ENCODE results near the gene RHOC. TPM values are rescaled to one million over a fixed set of nuclear protein-coding genes. Genes with fewer than 3 reads are reported as not detected.

RHOC gene
- total and polyA plus RNA-seq, 2 experiments from 2014 or later: 65.4 to 76.7 TPM

DNA sequence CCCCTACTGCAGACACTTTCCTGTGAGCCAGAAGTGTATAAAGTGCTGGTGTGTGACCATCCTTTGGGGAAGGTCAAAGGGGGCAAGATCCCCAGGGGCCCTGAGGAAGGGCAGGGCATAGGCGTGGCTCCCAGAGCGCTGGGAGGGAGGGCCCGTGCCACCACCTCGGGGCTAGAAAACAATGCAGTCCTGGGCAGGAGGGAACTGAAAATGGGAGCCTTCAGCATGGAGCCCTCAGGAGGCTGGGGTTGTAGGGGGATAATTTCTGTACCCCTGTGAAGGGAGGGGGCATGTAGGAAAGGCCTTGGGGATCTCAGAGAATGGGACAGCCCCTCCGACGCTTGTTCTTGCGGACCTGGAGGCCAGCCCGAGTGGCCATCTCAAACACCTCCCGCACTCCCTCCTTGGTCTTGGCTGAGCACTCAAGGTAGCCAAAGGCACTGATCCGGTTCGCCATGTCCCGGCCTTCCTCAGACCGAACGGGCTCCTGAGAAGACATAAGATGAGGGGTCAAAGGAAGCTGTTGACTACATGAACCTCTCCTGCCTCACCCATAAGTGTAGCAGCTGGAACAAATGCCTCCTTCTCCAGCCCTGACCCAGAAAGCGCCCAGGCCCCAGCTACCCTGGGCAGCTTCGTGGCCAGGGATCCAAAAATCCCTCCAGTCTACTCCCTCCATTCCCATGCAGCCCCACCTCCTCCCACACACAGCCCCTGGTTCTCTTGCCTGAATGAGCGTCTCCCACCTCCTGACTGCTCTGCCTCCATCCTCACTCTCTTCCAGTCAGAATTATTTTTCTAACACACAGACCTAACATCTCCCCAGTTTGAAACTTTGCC is 5.5 kb downstream of the RHOC start:
- TF ChIP-seq, protein P1, sequence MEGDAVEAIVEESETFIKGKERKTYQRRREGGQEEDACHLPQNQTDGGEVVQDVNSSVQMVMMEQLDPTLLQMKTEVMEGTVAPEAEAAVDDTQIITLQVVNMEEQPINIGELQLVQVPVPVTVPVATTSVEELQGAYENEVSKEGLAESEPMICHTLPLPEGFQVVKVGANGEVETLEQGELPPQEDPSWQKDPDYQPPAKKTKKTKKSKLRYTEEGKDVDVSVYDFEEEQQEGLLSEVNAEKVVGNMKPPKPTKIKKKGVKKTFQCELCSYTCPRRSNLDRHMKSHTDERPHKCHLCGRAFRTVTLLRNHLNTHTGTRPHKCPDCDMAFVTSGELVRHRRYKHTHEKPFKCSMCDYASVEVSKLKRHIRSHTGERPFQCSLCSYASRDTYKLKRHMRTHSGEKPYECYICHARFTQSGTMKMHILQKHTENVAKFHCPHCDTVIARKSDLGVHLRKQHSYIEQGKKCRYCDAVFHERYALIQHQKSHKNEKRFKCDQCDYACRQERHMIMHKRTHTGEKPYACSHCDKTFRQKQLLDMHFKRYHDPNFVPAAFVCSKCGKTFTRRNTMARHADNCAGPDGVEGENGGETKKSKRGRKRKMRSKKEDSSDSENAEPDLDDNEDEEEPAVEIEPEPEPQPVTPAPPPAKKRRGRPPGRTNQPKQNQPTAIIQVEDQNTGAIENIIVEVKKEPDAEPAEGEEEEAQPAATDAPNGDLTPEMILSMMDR (conservative IDR thresholded peaks at IDR 0.05; ENCODE audit: low read depth in 2 of 2): no peak
- TF ChIP-seq, protein P2, sequence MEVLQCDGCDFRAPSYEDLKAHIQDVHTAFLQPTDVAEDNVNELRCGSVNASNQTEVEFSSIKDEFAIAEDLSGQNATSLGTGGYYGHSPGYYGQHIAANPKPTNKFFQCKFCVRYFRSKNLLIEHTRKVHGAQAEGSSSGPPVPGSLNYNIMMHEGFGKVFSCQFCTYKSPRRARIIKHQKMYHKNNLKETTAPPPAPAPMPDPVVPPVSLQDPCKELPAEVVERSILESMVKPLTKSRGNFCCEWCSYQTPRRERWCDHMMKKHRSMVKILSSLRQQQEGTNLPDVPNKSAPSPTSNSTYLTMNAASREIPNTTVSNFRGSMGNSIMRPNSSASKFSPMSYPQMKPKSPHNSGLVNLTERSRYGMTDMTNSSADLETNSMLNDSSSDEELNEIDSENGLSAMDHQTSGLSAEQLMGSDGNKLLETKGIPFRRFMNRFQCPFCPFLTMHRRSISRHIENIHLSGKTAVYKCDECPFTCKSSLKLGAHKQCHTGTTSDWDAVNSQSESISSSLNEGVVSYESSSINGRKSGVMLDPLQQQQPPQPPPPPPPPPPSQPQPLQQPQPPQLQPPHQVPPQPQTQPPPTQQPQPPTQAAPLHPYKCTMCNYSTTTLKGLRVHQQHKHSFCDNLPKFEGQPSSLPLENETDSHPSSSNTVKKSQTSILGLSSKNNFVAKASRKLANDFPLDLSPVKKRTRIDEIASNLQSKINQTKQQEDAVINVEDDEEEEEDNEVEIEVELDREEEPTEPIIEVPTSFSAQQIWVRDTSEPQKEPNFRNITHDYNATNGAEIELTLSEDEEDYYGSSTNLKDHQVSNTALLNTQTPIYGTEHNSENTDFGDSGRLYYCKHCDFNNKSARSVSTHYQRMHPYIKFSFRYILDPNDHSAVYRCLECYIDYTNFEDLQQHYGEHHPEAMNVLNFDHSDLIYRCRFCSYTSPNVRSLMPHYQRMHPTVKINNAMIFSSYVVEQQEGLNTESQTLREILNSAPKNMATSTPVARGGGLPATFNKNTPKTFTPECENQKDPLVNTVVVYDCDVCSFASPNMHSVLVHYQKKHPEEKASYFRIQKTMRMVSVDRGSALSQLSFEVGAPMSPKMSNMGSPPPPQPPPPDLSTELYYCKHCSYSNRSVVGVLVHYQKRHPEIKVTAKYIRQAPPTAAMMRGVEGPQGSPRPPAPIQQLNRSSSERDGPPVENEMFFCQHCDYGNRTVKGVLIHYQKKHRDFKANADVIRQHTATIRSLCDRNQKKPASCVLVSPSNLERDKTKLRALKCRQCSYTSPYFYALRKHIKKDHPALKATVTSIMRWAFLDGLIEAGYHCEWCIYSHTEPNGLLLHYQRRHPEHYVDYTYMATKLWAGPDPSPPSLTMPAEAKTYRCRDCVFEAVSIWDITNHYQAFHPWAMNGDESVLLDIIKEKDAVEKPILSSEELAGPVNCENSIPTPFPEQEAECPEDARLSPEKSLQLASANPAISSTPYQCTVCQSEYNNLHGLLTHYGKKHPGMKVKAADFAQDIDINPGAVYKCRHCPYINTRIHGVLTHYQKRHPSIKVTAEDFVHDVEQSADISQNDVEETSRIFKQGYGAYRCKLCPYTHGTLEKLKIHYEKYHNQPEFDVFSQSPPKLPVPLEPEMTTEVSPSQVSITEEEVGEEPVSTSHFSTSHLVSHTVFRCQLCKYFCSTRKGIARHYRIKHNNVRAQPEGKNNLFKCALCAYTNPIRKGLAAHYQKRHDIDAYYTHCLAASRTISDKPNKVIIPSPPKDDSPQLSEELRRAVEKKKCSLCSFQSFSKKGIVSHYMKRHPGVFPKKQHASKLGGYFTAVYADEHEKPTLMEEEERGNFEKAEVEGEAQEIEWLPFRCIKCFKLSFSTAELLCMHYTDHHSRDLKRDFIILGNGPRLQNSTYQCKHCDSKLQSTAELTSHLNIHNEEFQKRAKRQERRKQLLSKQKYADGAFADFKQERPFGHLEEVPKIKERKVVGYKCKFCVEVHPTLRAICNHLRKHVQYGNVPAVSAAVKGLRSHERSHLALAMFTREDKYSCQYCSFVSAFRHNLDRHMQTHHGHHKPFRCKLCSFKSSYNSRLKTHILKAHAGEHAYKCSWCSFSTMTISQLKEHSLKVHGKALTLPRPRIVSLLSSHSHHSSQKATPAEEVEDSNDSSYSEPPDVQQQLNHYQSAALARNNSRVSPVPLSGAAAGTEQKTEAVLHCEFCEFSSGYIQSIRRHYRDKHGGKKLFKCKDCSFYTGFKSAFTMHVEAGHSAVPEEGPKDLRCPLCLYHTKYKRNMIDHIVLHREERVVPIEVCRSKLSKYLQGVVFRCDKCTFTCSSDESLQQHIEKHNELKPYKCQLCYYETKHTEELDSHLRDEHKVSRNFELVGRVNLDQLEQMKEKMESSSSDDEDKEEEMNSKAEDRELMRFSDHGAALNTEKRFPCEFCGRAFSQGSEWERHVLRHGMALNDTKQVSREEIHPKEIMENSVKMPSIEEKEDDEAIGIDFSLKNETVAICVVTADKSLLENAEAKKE (CRISPR knock-in tag; IDR thresholded peaks at IDR 0.05): no peak
- no peak for TF ChIP-seq ZNF114 (CRISPR knock-in tag; IDR thresholded peaks at IDR 0.05)
- no peak for TF ChIP-seq EZH2 (IDR thresholded peaks at IDR 0.05; ENCODE audit: low read depth, unreplicated experiment)
- TF ChIP-seq ZNF331 (CRISPR knock-in tag; IDR thresholded peaks at IDR 0.05; ENCODE audit: low read depth): no peak
- TF ChIP-seq STAT1 (IDR thresholded peaks at IDR 0.05; ENCODE audit: unreplicated experiment): no peak
- peaks cover 36% of the 10 kb centered on the region for H3K27me3 ChIP-seq (ENCODE audit: insufficient read depth)
- H3K4me3 ChIP-seq: no peak overlapping the region
- H3K4me3 Mint-ChIP-seq: no peak overlapping the region; the same call in 2 of the 3 replicates
- H3K9me2 ChIP-seq (ENCODE audit: insufficient read depth): no peaks in the 10 kb centered on the region
- no peak overlapping the region for H3K27ac ChIP-seq (ENCODE audit: low read depth)
- DNase-seq (ENCODE audit: low spot score): no peak
- H2AFZ ChIP-seq: no peak overlapping the region
- no peak for ATAC-seq
- peaks cover 25% of the 10 kb centered on the region for H4K20me1 ChIP-seq (replicated peaks; ENCODE audit: insufficient read depth)
- H3K4me2 ChIP-seq: peak overlapping the region; percentile 69; the same call in 1 of the 2 replicates
- peaks cover 4% of the 10 kb centered on the region; the same call in 1 of the 2 replicates for H3K36me3 ChIP-seq (ENCODE audit: insufficient read depth)
- no peak overlapping the region; the same call in 1 of the 2 replicates for H3K27ac Mint-ChIP-seq
- peaks cover 45% of the 10 kb centered on the region for H3K27me3 Mint-ChIP-seq (ENCODE audit: insufficient read depth, low read depth, poor library complexity)
- H3K4me1 Mint-ChIP-seq: peaks cover 87% of the 10 kb centered on the region
- H3K9me3 Mint-ChIP-seq: no peaks in the 10 kb centered on the region
- H3K79me2 ChIP-seq (replicated peaks; ENCODE audit: insufficient read depth): peaks cover 10% of the 10 kb centered on the region; the same call in 1 of the 2 replicates
- peaks cover 59% of the 10 kb centered on the region for H3K36me3 Mint-ChIP-seq (ENCODE audit: low read depth)
- peaks cover 12% of the 10 kb centered on the region; the same call in 1 of the 2 replicates for H3F3A ChIP-seq (replicated peaks; ENCODE audit: low read depth)
- H3K4me1 ChIP-seq (ENCODE audit: insufficient read depth): peaks cover 64% of the 10 kb centered on the region

Measured in GM23338 (cell line).